Spinal cord (tissue), 10 donors: ENCODE data around the gene ZBTB46. TPM values are rescaled to one million over a fixed set of nuclear protein-coding genes. Genes with fewer than 3 reads are reported as not detected.

Experiments
- DNase-seq, 6 donors: peaks; one replicate each; pipeline versions ENCODE4 v3.0.0 to v3.0.0-alpha.2; 2013 to 2015; ENCODE audit warnings: low spot score in 6 of 6, low read depth in 4 of 6
- H3K27ac ChIP-seq: one replicate; pipeline ENCODE4 v1.5.1; 2013; ENCODE audit warnings: low read depth, low read length, control low read depth
- H3K27me3 ChIP-seq: one replicate; pipeline ENCODE4 v1.6.1; 2013; ENCODE audit warnings: low read length; ENCODE audit not compliant: control insufficient read depth, insufficient read depth
- H3K36me3 ChIP-seq: one replicate; pipeline ENCODE4 v1.6.1; 2013; ENCODE audit warnings: low read length; ENCODE audit not compliant: control insufficient read depth, insufficient read depth
- H3K4me1 ChIP-seq: one replicate; pipeline ENCODE4 v1.6.1; 2013; ENCODE audit warnings: low read length; ENCODE audit not compliant: control insufficient read depth, insufficient read depth
- H3K4me3 ChIP-seq: one replicate; pipeline ENCODE4 v1.5.1; 2013; ENCODE audit warnings: low read depth, low read length, control low read depth
- H3K9me3 ChIP-seq: one replicate; pipeline ENCODE4 v1.6.1; 2013; ENCODE audit warnings: low read length; ENCODE audit not compliant: control insufficient read depth, insufficient read depth
- WGBS: methylation state at CpG from one replicate; pipeline ENCODE4 v1.1.5; 2013; ENCODE audit warnings: missing lambda C conversion rate; ENCODE audit not compliant: insufficient coverage; 5-methylcytosine and 5-hydroxymethylcytosine counted together
- polyA plus RNA-seq, 2 donors: library from polyadenylated mRNA; unstranded; fragments of 120-200 nt; gene quantifications; one replicate each; pipeline ENCODE4 v1.2.1, GENCODE V29; 2013; ENCODE audit not compliant: insufficient read length in 2 of 2
- total RNA-seq, 2 donors: library from RNA; depleted of rRNA in 1 of 2; stranded (reverse); fragments of 120-200 nt in 1 of 2; fragments of >200 nt in 1 of 2; gene quantifications; one replicate each; pipeline versions ENCODE4 v1.2.3 to v1.2.4, GENCODE V29; 2013 to 2014
- donor health status: healthy.

ZBTB46 gene
- total and polyA plus RNA-seq, 4 donors, result 8.3 to 13.4 (median 11.3) TPM

GRCh38 chr20:63712191-63712590 lies 118.9 kb downstream of the ZBTB46 start:
- no peak overlapping the region for H3K27ac ChIP-seq
- H3K36me3 ChIP-seq, result peaks cover 62% of the 10 kb centered on the region
- peaks cover 15% of the 10 kb centered on the region for H3K4me1 ChIP-seq
- no peak overlapping the region for H3K4me3 ChIP-seq
- H3K27me3 ChIP-seq, result no peaks in the 10 kb centered on the region
- DNase-seq, result no peak
- 100% methylated on average over 1 of the region's 1 CpG for WGBS
- H3K9me3 ChIP-seq, result peaks cover 5% of the 10 kb centered on the region

- Histone ChIP-seq H3K27ac (no peak overlapping the region), H3K27me3 (no peaks in the 10 kb centered on the region), H3K9me3 (peaks cover 5% of the 10 kb centered on the region), H3K4me3 (no peak overlapping the region), H3K4me1 (peaks cover 25% of the 10 kb centered on the region), H3K36me3 (peaks cover 61% of the 10 kb centered on the region)
- 85% methylated on average over 10 of the region's 12 CpGs for WGBS
- no peak for DNase-seq
These were observed 119.9 kb downstream of the ZBTB46 start for GRCh38 chr20:63711085-63711645.

- Histone ChIP-seq H3K4me1 (peaks cover 28% of the 10 kb centered on the region), H3K27ac (no peak overlapping the region), H3K9me3 (no peaks in the 10 kb centered on the region), H3K4me3 (no peak overlapping the region), H3K36me3 (peaks cover 65% of the 10 kb centered on the region), H3K27me3 (no peaks in the 10 kb centered on the region)
- DNase-seq, result no peak
- 95% methylated on average over 16 of the region's 17 CpGs for WGBS
These were observed 121.9 kb downstream of the ZBTB46 start for GRCh38 chr20:63709149-63709527.

GRCh38 chr20:63708301-63709148 lies 122.5 kb downstream of the ZBTB46 start:
- no peak overlapping the region for H3K27ac ChIP-seq
- peaks cover 28% of the 10 kb centered on the region for H3K4me1 ChIP-seq
- no peaks in the 10 kb centered on the region for H3K27me3 ChIP-seq
- H3K36me3 ChIP-seq, result peaks cover 67% of the 10 kb centered on the region
- peak overlapping the region; percentile 64 for H3K4me3 ChIP-seq
- no peaks in the 10 kb centered on the region for H3K9me3 ChIP-seq
- DNase-seq, result no peak
- WGBS, result 19% methylated on average over 64 of the region's 67 CpGs

GRCh38 chr20:63707558-63708300 lies 123.3 kb downstream of the ZBTB46 start, which contains the start of the genes ARFRP1 and ZGPAT:
TSS of gene ARFRP1 (minus strand) at chr20:63707976. CDS start at chr20:63707091, 885 bp downstream.
TSS of gene ZGPAT (plus strand) at chr20:63708039. CDS start at chr20:63708581, 542 bp downstream.
- no peaks in the 10 kb centered on the region for H3K27me3 ChIP-seq
- peaks cover 70% of the 10 kb centered on the region for H3K36me3 ChIP-seq
- H3K27ac ChIP-seq, result no peak within 1 kb of the TSS
- peak within 1 kb of the TSS; percentile 64 for H3K4me3 ChIP-seq
- peaks cover 28% of the 10 kb centered on the region for H3K4me1 ChIP-seq
- peak; percentile 67 to 97 (median 82) for DNase-seq
- H3K9me3 ChIP-seq, result no peaks in the 10 kb centered on the region
- under 1% methylated on average over 98 of the region's 98 CpGs for WGBS

GRCh38 chr20:63706852-63707557 lies 124.1 kb downstream of the ZBTB46 start:
- Histone ChIP-seq H3K27me3 (no peaks in the 10 kb centered on the region), H3K4me1 (peaks cover 28% of the 10 kb centered on the region), H3K4me3 (peak overlapping the region; percentile 56), H3K9me3 (no peaks in the 10 kb centered on the region), H3K27ac (no peak overlapping the region), H3K36me3 (peaks cover 75% of the 10 kb centered on the region)
- WGBS, result 5% methylated on average over 56 of the region's 56 CpGs
- DNase-seq, result peak in 1 of 6 donors; percentile 6

- Histone ChIP-seq H3K27me3 (no peaks in the 10 kb centered on the region), H3K9me3 (no peaks in the 10 kb centered on the region), H3K4me1 (peaks cover 28% of the 10 kb centered on the region), H3K36me3 (peaks cover 78% of the 10 kb centered on the region), H3K27ac (no peak overlapping the region), H3K4me3 (no peak overlapping the region)
- 93% methylated on average over 8 of the region's 12 CpGs for whole genome bisulfite sequencing
- DNase-seq, result no peak
These were observed 124.9 kb downstream of the ZBTB46 start for GRCh38 chr20:63706027-63706695.

- Histone ChIP-seq H3K36me3 (peaks cover 81% of the 10 kb centered on the region), H3K4me1 (peaks cover 28% of the 10 kb centered on the region), H3K27me3 (no peaks in the 10 kb centered on the region), H3K4me3 (no peak overlapping the region), H3K27ac (no peak overlapping the region), H3K9me3 (no peaks in the 10 kb centered on the region)
- 92% methylated on average over 7 of the region's 8 CpGs for WGBS
- DNase-seq, result no peak
These were observed 125.6 kb downstream of the ZBTB46 start for GRCh38 chr20:63705232-63706026.
